ENCODE data around the gene NPAS3.

Gene NPAS3

DNA sequence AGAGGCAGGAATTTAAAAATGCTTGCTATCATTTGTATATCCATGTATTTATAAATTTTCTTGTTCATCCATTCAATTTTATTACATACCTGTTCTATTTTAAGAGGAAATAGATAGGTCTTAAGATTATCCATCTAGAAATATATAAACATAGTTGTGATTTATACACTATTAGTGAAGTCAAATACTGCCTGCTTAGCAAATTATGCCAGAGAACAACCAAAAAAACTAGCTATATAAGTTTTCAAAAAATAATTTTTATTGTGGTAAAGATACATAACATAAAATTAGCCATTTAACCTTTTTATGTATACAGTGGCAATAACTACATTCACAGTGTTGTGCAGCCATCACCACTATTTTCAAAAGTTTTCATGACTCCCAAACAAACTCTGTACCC lies 237.3 kb downstream of the NPAS3 start:
- TF ChIP-seq GATA3 (IDR thresholded peaks at IDR 0.05; ENCODE audit: low read depth, low read length) = no peak
- TF ChIP-seq GATA2 (IDR thresholded peaks at IDR 0.05; ENCODE audit: low read depth, low read length) = no peak

DNA sequence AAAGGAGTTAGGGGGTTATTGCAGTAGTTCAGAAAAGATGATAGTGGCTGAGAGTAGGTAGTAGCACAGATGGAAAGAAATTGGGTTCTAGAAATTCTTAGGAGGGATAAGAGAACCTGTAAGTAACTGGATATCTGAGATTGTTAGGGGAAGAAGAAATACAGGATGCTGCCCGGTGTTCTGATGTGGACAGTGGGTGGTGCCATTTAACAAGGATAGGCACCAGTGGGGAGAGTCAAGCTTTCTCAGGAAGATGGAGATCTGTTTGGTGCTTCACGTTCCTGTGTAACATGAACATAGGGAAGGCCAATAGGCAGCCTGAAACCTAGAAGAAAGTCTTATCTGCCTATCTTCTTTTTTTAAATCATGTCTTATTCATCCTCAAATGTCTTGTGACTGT lies 245.9 kb downstream of the NPAS3 start:
- TF ChIP-seq GATA2 (IDR thresholded peaks at IDR 0.05; ENCODE audit: low read depth, low read length) = no peak

DNA sequence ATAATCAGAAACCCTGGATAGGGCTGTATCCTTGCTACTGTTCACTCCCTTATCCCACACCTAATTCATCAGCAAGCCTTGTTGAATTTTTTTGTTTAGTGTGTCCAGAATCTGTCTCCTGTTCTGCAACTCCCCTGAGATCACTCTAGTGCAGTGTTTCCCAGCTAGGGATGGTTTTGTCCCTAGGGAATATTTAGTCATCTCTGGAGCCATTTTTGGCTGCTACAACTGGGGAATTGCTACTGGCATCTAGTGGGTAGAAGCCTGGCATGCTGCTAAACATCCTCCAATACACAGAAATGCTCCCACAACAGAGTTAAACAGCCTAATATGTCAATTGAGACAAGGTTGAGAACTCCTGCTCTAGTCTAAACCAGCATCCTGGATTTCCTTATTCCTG lies 248.0 kb downstream of the NPAS3 start:
- no peak for TF ChIP-seq GATA2 (IDR thresholded peaks at IDR 0.05; ENCODE audit: low read depth, low read length)
- TF ChIP-seq GATA3 (IDR thresholded peaks at IDR 0.05; ENCODE audit: low read depth, low read length) = no peak

GRCh38 chr14:33188880-33189279 lies 250.2 kb downstream of the NPAS3 start:
- no peak for TF ChIP-seq GATA2 (IDR thresholded peaks at IDR 0.05; ENCODE audit: low read depth, low read length)
- TF ChIP-seq GATA3 (IDR thresholded peaks at IDR 0.05; ENCODE audit: low read depth, low read length) = no peak

- no peak for TF ChIP-seq GATA3 (IDR thresholded peaks at IDR 0.05; ENCODE audit: low read depth, low read length)
- no peak for TF ChIP-seq GATA2 (IDR thresholded peaks at IDR 0.05; ENCODE audit: low read depth, low read length)
These were observed 253.2 kb downstream of the NPAS3 start for GRCh38 chr14:33191855-33192254.

GRCh38 chr14:33194551-33194950 lies 255.9 kb downstream of the NPAS3 start:
- TF ChIP-seq GATA3 (IDR thresholded peaks at IDR 0.05; ENCODE audit: low read depth, low read length) (no peak), GATA2 (IDR thresholded peaks at IDR 0.05; ENCODE audit: low read depth, low read length) (no peak)

DNA sequence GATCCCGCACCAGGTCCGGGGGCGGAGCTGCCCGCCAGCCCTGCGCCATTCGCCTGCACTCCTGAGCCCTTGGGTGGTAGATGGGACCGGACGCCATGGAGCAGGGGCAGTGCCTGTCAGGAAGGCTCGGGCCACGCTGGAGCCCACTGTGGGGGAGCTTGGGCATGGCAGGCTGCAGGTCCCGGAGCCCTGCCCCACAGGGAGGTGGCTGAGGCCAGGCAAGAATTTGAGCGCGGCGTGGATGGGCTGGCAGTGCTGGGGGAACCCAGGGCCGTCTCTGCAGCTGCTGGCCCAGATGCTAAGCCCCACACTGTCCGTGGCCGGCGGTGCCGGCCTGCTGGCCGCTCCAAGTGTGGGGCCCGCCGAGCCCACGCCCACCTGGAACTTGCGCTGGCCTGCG lies 260.0 kb downstream of the NPAS3 start:
- TF ChIP-seq GATA3 (IDR thresholded peaks at IDR 0.05; ENCODE audit: low read depth, low read length) (no peak), GATA2 (IDR thresholded peaks at IDR 0.05; ENCODE audit: low read depth, low read length) (no peak)

GRCh38 chr14:33201116-33201515 lies 262.4 kb downstream of the NPAS3 start:
- TF ChIP-seq GATA2 (IDR thresholded peaks at IDR 0.05; ENCODE audit: low read depth, low read length) (no peak), GATA3 (IDR thresholded peaks at IDR 0.05; ENCODE audit: low read depth, low read length) (no peak)

GRCh38 chr14:33206981-33207380 lies 268.3 kb downstream of the NPAS3 start:
- TF ChIP-seq GATA2 (IDR thresholded peaks at IDR 0.05; ENCODE audit: low read depth, low read length) = peak; percentile 18; the same call in 1 of the 2 replicates
- no peak for TF ChIP-seq GATA3 (IDR thresholded peaks at IDR 0.05; ENCODE audit: low read depth, low read length)

- no peak for TF ChIP-seq GATA3 (IDR thresholded peaks at IDR 0.05; ENCODE audit: low read depth, low read length)
- no peak for TF ChIP-seq GATA2 (IDR thresholded peaks at IDR 0.05; ENCODE audit: low read depth, low read length)
These were observed 268.9 kb downstream of the NPAS3 start for GRCh38 chr14:33207467-33208017.

GRCh38 chr14:33210311-33210710 lies 271.6 kb downstream of the NPAS3 start:
- TF ChIP-seq GATA3 (IDR thresholded peaks at IDR 0.05; ENCODE audit: low read depth, low read length) = no peak
- TF ChIP-seq GATA2 (IDR thresholded peaks at IDR 0.05; ENCODE audit: low read depth, low read length) = no peak

- TF ChIP-seq GATA3 (IDR thresholded peaks at IDR 0.05; ENCODE audit: low read depth, low read length) (no peak), GATA2 (IDR thresholded peaks at IDR 0.05; ENCODE audit: low read depth, low read length) (no peak)
These were observed 279.3 kb downstream of the NPAS3 start for GRCh38 chr14:33218026-33218425.

DNA sequence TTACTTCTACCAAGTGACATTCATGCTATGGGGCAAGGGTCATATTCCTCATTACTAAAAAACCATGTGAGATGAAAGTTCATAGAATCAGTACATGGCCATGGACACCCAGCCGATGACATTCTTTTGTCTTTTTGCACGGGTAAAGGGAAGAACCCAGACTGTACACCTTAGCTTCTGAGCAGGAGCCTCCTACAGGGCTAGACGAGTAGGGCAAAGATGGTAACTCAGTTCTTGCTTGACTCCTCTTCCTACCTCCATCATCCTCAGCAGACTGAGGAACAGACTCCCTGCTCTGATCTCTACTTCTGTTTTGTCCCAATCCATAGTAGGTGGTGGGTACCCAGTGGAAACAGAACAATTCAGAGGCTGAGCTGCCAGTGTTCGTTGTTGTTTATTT lies 281.3 kb downstream of the NPAS3 start:
- TF ChIP-seq GATA3 (IDR thresholded peaks at IDR 0.05; ENCODE audit: low read depth, low read length) = no peak
- no peak for TF ChIP-seq GATA2 (IDR thresholded peaks at IDR 0.05; ENCODE audit: low read depth, low read length)

- no peak for TF ChIP-seq GATA2 (IDR thresholded peaks at IDR 0.05; ENCODE audit: low read depth, low read length)
- no peak for TF ChIP-seq GATA3 (IDR thresholded peaks at IDR 0.05; ENCODE audit: low read depth, low read length)
These were observed 290.7 kb downstream of the NPAS3 start for GRCh38 chr14:33229269-33229929.

DNA sequence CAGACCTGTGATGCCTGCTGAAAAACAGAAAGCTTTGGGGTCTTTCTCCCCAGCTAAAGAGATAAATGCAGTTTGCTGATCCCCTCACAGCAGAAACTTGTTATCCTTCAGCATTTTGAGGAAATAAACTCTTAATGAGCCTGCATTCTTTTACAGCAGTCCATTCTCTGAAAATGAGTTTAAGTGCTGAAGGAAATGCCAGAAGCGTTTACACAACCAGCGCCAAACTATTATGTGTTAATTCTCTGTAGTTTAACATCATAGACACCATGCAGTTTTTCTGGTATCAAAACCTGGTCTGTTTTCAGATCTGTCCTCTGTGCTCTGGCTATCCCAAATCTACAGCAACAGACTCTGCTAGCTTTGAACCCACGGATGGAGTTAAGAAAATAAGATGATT lies 291.3 kb downstream of the NPAS3 start:
- TF ChIP-seq GATA2 (IDR thresholded peaks at IDR 0.05; ENCODE audit: low read depth, low read length) = no peak

DNA sequence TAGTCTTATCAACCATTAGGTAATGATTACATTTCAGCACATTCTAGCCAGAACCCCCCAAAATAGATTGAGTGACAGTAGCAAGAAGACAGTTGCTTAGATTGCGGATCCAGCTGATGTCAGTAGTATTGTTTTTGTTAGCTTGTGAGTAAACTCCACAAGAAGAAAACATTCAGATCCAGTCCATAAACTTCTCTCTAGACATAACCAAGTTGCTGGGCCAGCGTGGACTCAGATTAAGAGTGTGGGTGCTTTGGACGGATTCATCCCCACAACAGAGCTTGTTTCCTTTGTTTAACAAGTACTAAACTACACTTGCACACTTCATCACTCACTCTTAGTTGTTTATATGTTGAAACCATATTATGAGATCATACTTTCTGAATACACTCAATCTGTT lies 293.4 kb downstream of the NPAS3 start:
- TF ChIP-seq GATA3 (IDR thresholded peaks at IDR 0.05; ENCODE audit: low read depth, low read length) (no peak), GATA2 (IDR thresholded peaks at IDR 0.05; ENCODE audit: low read depth, low read length) (no peak)
